Panc1 (cell line): ENCODE measurements around the gene RMND1. TPM values are rescaled to one million over a fixed set of nuclear protein-coding genes. Genes with fewer than 3 reads are reported as not detected.

Experiments used
- ATAC-seq: fragments of 200-7000 bp; cut with Tn5 transposase; 2 replicates; pipeline ENCODE4 v1.9.1; 2020; ENCODE audit warnings: mild to moderate bottlenecking, moderate library complexity
- BruUV-seq: library from RNA; stranded (reverse); fragments of 400-500 nt; replicated peaks from 2 replicates; lab custom pipeline; 2021; lab: Mats Ljungman, UMichigan
- CTCF ChIA-PET: fragments of 300-600 bp; sonication (Branson Sonifier 250); formaldehyde crosslinking; loops from one replicate; lab custom pipeline; 2022; ENCODE audit warnings: antibody characterized with exemption; lab: Charles Lee
- POLR2A ChIA-PET: fragments of 300-600 bp; sonication (Branson Sonifier 250); formaldehyde crosslinking; loops from one replicate; lab custom pipeline; 2022; ENCODE audit warnings: antibody characterized with exemption; lab: Charles Lee
- DNase-seq: peaks from one replicate; pipeline ENCODE4 v3.0.0-alpha.2; 2010; ENCODE audit warnings: low read depth, low spot score
- H3K27ac ChIP-seq: 2 replicates; pipeline ENCODE4 v1.5.1; 2011; ENCODE audit warnings: mild to moderate bottlenecking, low read length, inconsistent platforms
- H3K27me3 ChIP-seq: fragments of 200-500 bp; sonication (Bioruptor generic); 2 replicates; pipeline ENCODE4 v1.6.0; 2014; ENCODE audit warnings: low read length, inconsistent platforms; ENCODE audit not compliant: control insufficient read depth, insufficient read depth
- H3K36me3 ChIP-seq: fragments of 200-500 bp; sonication (Bioruptor generic); 2 replicates; pipeline ENCODE4 v1.5.1; 2014; ENCODE audit warnings: inconsistent platforms, mild to moderate bottlenecking, low read length, moderate library complexity; ENCODE audit not compliant: control insufficient read depth, insufficient read depth
- H3K4me1 ChIP-seq: 2 replicates; pipeline ENCODE4 v1.5.1; 2011; ENCODE audit warnings: inconsistent platforms, mild to moderate bottlenecking, low read length, moderate library complexity; ENCODE audit not compliant: control insufficient read depth, insufficient read depth
- H3K4me3 ChIP-seq, 2 experiments: 2 replicates each; pipeline ENCODE4 v1.5.1; 2011 to 2012; ENCODE audit warnings: low read depth in 2 of 2, low read length in 2 of 2, mild to moderate bottlenecking in 2 of 2, inconsistent platforms in 1 of 2, moderate library complexity in 1 of 2
- H3K9me3 ChIP-seq: fragments of 200-500 bp; sonication (Bioruptor generic); 2 replicates; pipeline ENCODE4 v1.5.1; 2014; ENCODE audit warnings: low read depth, mild to moderate bottlenecking, inconsistent platforms, low read length, moderate library complexity; ENCODE audit not compliant: control insufficient read depth, insufficient read depth
- POLR2AphosphoS5 ChIP-seq: IDR thresholded peaks from 2 replicates; pipeline ENCODE4 v1.6.1; 2012; ENCODE audit warnings: mild to moderate bottlenecking, low read depth, low read length, moderate library complexity
- SIN3A ChIP-seq: IDR thresholded peaks from 2 replicates; pipeline ENCODE4 v1.6.1; 2012; ENCODE audit warnings: low read depth, mild to moderate bottlenecking, low read length, moderate library complexity, borderline replicate concordance; ENCODE audit not compliant: insufficient read depth
- TCF7L2 ChIP-seq: IDR thresholded peaks from 2 replicates; pipeline ENCODE4 v1.6.1; 2011; ENCODE audit warnings: mild to moderate bottlenecking, low read depth, low read length, inconsistent platforms
- in situ Hi-C: cut with HindIII; loops from 2 replicates; pipeline ENCODE4 v1.10.0; 2016; ENCODE audit warnings: low sequenced_read_pairs, low pct_unique_long_range_greater_than_20kb
- intact Hi-C: fragments of 100-400 bp; cut with micrococcal nuclease; formaldehyde crosslinking; loops from one replicate; pipeline ENCODE4 v1.10.0; 2022; ENCODE audit not compliant: unreplicated experiment
- total RNA-seq: library from RNA; stranded (reverse); gene quantifications from one replicate; pipeline ENCODE4 v1.2.1, GENCODE V29; 2021; ENCODE audit not compliant: unreplicated experiment
- TF ChIP-seq, protein P1 (sequence below), 2 experiments: IDR thresholded peaks; 2 replicates each; pipeline ENCODE4 v1.6.1; 2011 to 2012; ENCODE audit warnings: low read depth in 2 of 2, control low read depth in 1 of 2, low read length in 1 of 2, mild to moderate bottlenecking in 1 of 2, moderate library complexity in 1 of 2; ENCODE audit not compliant: insufficient read depth in 1 of 2
- TF ChIP-seq, protein P2 (sequence below): fragments of 450-650 bp; IDR thresholded peaks from 2 replicates; pipeline ENCODE4 v1.5.1; 2017; ENCODE audit warnings: mild to moderate bottlenecking

Gene RMND1
- total RNA-seq, 1 experiment from 2014 or later: 16.1 TPM

DNA sequence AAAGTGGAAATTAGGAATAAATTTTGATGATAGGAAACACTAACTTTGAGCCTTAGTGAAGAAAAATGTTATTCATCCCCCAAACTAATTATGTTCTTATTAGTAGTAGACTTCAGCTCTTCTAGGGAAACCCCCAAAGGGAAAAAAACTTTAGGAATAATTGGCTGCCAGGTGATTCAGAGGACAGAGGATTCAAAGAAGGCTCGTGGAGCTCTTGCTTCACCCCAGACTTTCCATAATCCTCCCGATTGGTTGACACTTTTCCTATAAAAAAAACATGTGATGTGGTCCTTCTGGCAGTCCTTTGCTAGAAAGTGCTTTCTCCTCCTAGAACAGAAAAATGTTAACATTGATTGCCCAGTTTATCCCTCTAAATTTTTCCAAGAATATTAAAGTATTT lies 36.3 kb upstream of the RMND1 start:
- DNase-seq (no peak), ATAC-seq (no peak)
- Histone ChIP-seq H3K27me3 (peaks cover 6% of the 10 kb centered on the region; the same call in 1 of the 2 replicates), H3K9me3 (no peaks in the 10 kb centered on the region), H3K36me3 (no peaks in the 10 kb centered on the region), H3K4me1 (no peaks in the 10 kb centered on the region), H3K27ac (no peak overlapping the region), H3K4me3 (no peak overlapping the region)
- POLR2A ChIA-PET: no interaction called here
- intact Hi-C loops: no loop called here
- in situ Hi-C loops: no loop called here
- TF ChIP-seq, protein P1, sequence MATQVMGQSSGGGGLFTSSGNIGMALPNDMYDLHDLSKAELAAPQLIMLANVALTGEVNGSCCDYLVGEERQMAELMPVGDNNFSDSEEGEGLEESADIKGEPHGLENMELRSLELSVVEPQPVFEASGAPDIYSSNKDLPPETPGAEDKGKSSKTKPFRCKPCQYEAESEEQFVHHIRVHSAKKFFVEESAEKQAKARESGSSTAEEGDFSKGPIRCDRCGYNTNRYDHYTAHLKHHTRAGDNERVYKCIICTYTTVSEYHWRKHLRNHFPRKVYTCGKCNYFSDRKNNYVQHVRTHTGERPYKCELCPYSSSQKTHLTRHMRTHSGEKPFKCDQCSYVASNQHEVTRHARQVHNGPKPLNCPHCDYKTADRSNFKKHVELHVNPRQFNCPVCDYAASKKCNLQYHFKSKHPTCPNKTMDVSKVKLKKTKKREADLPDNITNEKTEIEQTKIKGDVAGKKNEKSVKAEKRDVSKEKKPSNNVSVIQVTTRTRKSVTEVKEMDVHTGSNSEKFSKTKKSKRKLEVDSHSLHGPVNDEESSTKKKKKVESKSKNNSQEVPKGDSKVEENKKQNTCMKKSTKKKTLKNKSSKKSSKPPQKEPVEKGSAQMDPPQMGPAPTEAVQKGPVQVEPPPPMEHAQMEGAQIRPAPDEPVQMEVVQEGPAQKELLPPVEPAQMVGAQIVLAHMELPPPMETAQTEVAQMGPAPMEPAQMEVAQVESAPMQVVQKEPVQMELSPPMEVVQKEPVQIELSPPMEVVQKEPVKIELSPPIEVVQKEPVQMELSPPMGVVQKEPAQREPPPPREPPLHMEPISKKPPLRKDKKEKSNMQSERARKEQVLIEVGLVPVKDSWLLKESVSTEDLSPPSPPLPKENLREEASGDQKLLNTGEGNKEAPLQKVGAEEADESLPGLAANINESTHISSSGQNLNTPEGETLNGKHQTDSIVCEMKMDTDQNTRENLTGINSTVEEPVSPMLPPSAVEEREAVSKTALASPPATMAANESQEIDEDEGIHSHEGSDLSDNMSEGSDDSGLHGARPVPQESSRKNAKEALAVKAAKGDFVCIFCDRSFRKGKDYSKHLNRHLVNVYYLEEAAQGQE (IDR thresholded peaks at IDR 0.05; ENCODE audit: insufficient read depth in 1 of 2, low read depth in 2 of 2, low read length in 1 of 2): no peak
- TF ChIP-seq POLR2AphosphoS5 (no peak), SIN3A (no peak), TCF7L2 (no peak)
- TF ChIP-seq, protein P2, sequence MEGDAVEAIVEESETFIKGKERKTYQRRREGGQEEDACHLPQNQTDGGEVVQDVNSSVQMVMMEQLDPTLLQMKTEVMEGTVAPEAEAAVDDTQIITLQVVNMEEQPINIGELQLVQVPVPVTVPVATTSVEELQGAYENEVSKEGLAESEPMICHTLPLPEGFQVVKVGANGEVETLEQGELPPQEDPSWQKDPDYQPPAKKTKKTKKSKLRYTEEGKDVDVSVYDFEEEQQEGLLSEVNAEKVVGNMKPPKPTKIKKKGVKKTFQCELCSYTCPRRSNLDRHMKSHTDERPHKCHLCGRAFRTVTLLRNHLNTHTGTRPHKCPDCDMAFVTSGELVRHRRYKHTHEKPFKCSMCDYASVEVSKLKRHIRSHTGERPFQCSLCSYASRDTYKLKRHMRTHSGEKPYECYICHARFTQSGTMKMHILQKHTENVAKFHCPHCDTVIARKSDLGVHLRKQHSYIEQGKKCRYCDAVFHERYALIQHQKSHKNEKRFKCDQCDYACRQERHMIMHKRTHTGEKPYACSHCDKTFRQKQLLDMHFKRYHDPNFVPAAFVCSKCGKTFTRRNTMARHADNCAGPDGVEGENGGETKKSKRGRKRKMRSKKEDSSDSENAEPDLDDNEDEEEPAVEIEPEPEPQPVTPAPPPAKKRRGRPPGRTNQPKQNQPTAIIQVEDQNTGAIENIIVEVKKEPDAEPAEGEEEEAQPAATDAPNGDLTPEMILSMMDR: no peak
- CTCF ChIA-PET: no interaction called here
- no TSS peak for BruUV-seq

GRCh38 chr6:151483994-151484393 lies 32.1 kb upstream of the RMND1 start:
- POLR2A ChIA-PET: no interaction called here
- H3K4me3 ChIP-seq: no peak overlapping the region
- no peaks in the 10 kb centered on the region for H3K36me3 ChIP-seq
- no peak overlapping the region for H3K27ac ChIP-seq
- CTCF ChIA-PET: no interaction called here
- no peaks in the 10 kb centered on the region for H3K4me1 ChIP-seq
- intact Hi-C loops: no loop called here
- in situ Hi-C loops: no loop called here
- ATAC-seq (no peak), DNase-seq (no peak)
- no TSS peak for BruUV-seq
- H3K9me3 ChIP-seq: no peaks in the 10 kb centered on the region
- TF ChIP-seq TCF7L2 (no peak), POLR2AphosphoS5 (no peak), SIN3A (no peak)
- TF ChIP-seq, protein P2: no peak
- TF ChIP-seq, protein P1 (IDR thresholded peaks at IDR 0.05; ENCODE audit: insufficient read depth in 1 of 2, low read depth in 2 of 2, low read length in 1 of 2): no peak
- H3K27me3 ChIP-seq: 0 out of 2 replicates have a peak, but pooled peaks cover 4% of the 10 kb centered on the region
